ENCODE measurements around the gene PCYT1B. TPM values are rescaled to one million over a fixed set of nuclear protein-coding genes. Genes with fewer than 3 reads are reported as not detected.

The PCYT1B gene
- total and polyA plus RNA-seq, 7 experiments from 2014 or later, result 0.05 to 0.12 TPM; not detected in 5

DNA sequence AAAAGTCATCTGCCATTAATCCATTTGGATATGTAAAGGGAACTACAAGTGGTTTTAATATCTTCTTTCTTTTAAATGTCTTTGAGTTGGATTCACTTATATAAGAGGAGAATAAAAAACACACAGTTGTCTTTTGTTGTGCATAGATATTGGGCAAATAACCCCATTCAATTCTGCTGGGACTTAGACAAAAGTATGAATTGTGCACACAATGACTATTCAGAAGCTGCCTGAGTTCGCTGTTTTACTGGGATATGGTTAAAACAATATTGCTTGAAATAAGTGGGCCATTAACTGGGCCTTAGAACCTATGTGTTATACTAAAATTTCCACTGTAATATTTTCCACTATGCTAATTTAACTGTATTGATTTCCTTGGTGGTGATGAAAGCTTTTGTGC, 71.7 kb downstream of the PCYT1B start:
- H3K4me3 Mint-ChIP-seq, result no peak overlapping the region
- Histone ChIP-seq H3K27me3 (ENCODE audit: control insufficient read depth in 2 of 2, insufficient read depth in 2 of 2, low read length in 2 of 2) (no peaks in the 10 kb centered on the region), H3K4me1 (ENCODE audit: control insufficient read depth in 2 of 2, insufficient read depth in 2 of 2, low read length in 2 of 2) (no peaks in the 10 kb centered on the region), H3K27ac (ENCODE audit: low read depth, low read length) (no peak overlapping the region), H3K9me3 (ENCODE audit: control insufficient read depth in 2 of 3, low read length in 3 of 3) (no peaks in the 10 kb centered on the region), H3K36me3 (ENCODE audit: control insufficient read depth in 2 of 3, insufficient read depth in 3 of 3, low read length in 3 of 3) (no peaks in the 10 kb centered on the region), H3K4me3 (ENCODE audit: low read length) (no peak overlapping the region)
- H3K4me1 Mint-ChIP-seq, result peaks cover 0 to 3% (median 0%) of the 10 kb centered on the region in 7 donors
- POLR2A ChIA-PET, result no interaction called here
- ATAC-seq (no peak), DNase-seq (no peak)
- H3K27me3 Mint-ChIP-seq, result no peaks in the 10 kb centered on the region
- intact Hi-C loops (cut with micrococcal nuclease), result no loop called here
- H3K9me3 Mint-ChIP-seq, result no peaks in the 10 kb centered on the region
- CTCF ChIA-PET, result no interaction called here
- H3K36me3 Mint-ChIP-seq, result no peaks in the 10 kb centered on the region
- no peak overlapping the region for H3K27ac Mint-ChIP-seq

- Mint-ChIP-seq H3K27me3 (peaks cover 0 to under 1% (median 0%) of the 10 kb centered on the region in 5 donors), H3K27ac (no peak overlapping the region), H3K36me3 (no peaks in the 10 kb centered on the region), H3K4me1 (peaks cover 0 to 3% (median 0%) of the 10 kb centered on the region in 7 donors), H3K9me3 (no peaks in the 10 kb centered on the region), H3K4me3 (no peak overlapping the region)
- CTCF ChIA-PET, result no interaction called here
- ATAC-seq (no peak), DNase-seq (no peak)
- POLR2A ChIA-PET, result no interaction called here
- Histone ChIP-seq H3K36me3 (ENCODE audit: control insufficient read depth in 2 of 3, insufficient read depth in 3 of 3, low read length in 3 of 3) (no peaks in the 10 kb centered on the region), H3K9me3 (ENCODE audit: control insufficient read depth in 2 of 3, low read length in 3 of 3) (no peaks in the 10 kb centered on the region), H3K27ac (ENCODE audit: low read depth, low read length) (no peak overlapping the region), H3K4me1 (ENCODE audit: control insufficient read depth in 2 of 2, insufficient read depth in 2 of 2, low read length in 2 of 2) (no peaks in the 10 kb centered on the region), H3K4me3 (ENCODE audit: low read length) (no peak overlapping the region), H3K27me3 (ENCODE audit: control insufficient read depth in 2 of 2, insufficient read depth in 2 of 2, low read length in 2 of 2) (no peaks in the 10 kb centered on the region)
- intact Hi-C loops (cut with micrococcal nuclease), result no loop called here
These were observed 72.4 kb downstream of the PCYT1B start for GRCh38 chrX:24574743-24575142.

DNA sequence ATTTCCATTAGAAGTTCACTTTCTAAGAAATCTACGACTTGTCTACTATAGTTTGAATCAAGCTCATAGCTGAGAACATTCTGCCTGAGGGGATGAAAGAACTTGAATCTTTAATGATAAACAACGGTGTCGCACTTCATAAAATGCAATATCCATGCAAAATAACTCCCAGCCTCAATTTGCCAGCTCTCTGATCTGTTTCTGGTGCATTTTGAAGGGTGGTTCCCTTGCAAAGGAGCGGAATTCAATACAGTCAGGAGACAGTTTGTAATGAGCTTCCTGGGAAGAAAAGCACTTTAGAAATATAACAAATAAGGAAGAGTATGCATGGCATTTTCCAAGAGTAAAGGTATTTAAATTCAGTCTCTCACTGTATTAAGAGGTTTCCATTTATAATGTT, 80.0 kb downstream of the PCYT1B start:
- no peaks in the 10 kb centered on the region for H3K36me3 Mint-ChIP-seq
- intact Hi-C loops (cut with micrococcal nuclease), result no loop called here
- CTCF ChIA-PET, result no interaction called here
- no peaks in the 10 kb centered on the region for H3K4me1 Mint-ChIP-seq
- H3K9me3 ChIP-seq (ENCODE audit: control insufficient read depth in 2 of 3, low read length in 3 of 3), result no peaks in the 10 kb centered on the region
- peaks cover 0 to 4% (median 0%) of the 10 kb centered on the region in 5 donors for H3K27me3 Mint-ChIP-seq
- H3K4me1 ChIP-seq (ENCODE audit: control insufficient read depth in 2 of 2, insufficient read depth in 2 of 2, low read length in 2 of 2), result no peaks in the 10 kb centered on the region
- no peak overlapping the region for H3K4me3 ChIP-seq (ENCODE audit: low read length)
- DNase-seq (no peak), ATAC-seq (no peak)
- H3K27ac ChIP-seq (ENCODE audit: low read depth, low read length), result no peak overlapping the region
- POLR2A ChIA-PET, result no interaction called here
- H3K36me3 ChIP-seq (ENCODE audit: control insufficient read depth in 2 of 3, insufficient read depth in 3 of 3, low read length in 3 of 3), result no peaks in the 10 kb centered on the region
- H3K27me3 ChIP-seq (ENCODE audit: control insufficient read depth in 2 of 2, insufficient read depth in 2 of 2, low read length in 2 of 2), result no peaks in the 10 kb centered on the region
- H3K9me3 Mint-ChIP-seq, result peaks cover 0 to 2% (median 0%) of the 10 kb centered on the region in 11 donors
- H3K27ac Mint-ChIP-seq, result no peak overlapping the region
- H3K4me3 Mint-ChIP-seq, result no peak overlapping the region

- Histone ChIP-seq H3K9me3 (ENCODE audit: control insufficient read depth in 2 of 3, low read length in 3 of 3) (no peaks in the 10 kb centered on the region), H3K36me3 (ENCODE audit: control insufficient read depth in 2 of 3, insufficient read depth in 3 of 3, low read length in 3 of 3) (no peaks in the 10 kb centered on the region), H3K4me1 (ENCODE audit: control insufficient read depth in 2 of 2, insufficient read depth in 2 of 2, low read length in 2 of 2) (no peaks in the 10 kb centered on the region), H3K27ac (ENCODE audit: low read depth, low read length) (no peak overlapping the region), H3K27me3 (ENCODE audit: control insufficient read depth in 2 of 2, insufficient read depth in 2 of 2, low read length in 2 of 2) (no peaks in the 10 kb centered on the region), H3K4me3 (ENCODE audit: low read length) (no peak overlapping the region)
- no peak for DNase-seq
- POLR2A ChIA-PET, result no interaction called here
- Mint-ChIP-seq H3K4me3 (no peak overlapping the region), H3K27ac (no peak overlapping the region), H3K27me3 (peaks cover 0 to 4% (median 0%) of the 10 kb centered on the region in 5 donors), H3K36me3 (no peaks in the 10 kb centered on the region), H3K9me3 (peaks cover 0 to 2% (median 0%) of the 10 kb centered on the region in 11 donors), H3K4me1 (no peaks in the 10 kb centered on the region)
- CTCF ChIA-PET, result no interaction called here
- intact Hi-C loops (cut with micrococcal nuclease), result no loop called here
- no peak for ATAC-seq
These were observed 80.9 kb downstream of the PCYT1B start for GRCh38 chrX:24566240-24566639.

DNA sequence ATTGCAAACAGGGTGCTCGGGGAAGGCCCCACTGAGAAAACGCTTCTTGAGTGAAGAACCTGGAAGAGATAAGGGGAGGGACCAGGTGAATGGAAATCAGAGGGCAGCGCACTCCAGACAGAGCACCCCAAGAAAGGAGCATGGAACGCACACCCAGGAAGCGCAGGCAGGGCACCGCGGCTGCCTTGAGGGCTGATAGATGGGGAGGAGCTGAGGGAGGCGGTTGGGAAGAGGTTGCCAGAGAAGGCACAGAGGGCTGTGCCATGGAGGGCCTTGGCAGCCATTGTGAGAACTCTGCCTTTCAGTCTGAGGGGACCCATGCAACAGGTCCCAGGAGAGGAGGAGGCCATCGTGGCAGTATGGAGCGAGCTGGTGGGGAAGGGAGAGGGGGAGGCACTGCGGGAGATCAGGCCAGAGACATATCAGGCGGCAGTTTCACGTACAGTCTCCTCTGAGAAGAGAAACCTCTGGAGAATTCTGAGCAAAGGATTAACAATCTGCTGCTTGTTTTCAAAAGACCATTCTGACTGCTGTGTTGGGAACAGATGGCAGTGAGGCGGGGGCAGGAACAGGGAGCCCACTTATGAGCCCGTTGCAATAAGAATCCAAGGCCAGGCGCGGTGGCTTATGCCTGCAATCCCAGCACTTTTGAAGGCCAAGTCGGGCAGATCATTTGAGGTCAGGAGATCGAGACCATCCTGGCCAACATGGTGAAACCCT, 83.7 kb downstream of the PCYT1B start:
- Histone ChIP-seq H3K9me3 (ENCODE audit: control insufficient read depth in 2 of 3, low read length in 3 of 3) (no peaks in the 10 kb centered on the region), H3K36me3 (ENCODE audit: control insufficient read depth in 2 of 3, insufficient read depth in 3 of 3, low read length in 3 of 3) (no peaks in the 10 kb centered on the region), H3K4me1 (ENCODE audit: control insufficient read depth in 2 of 2, insufficient read depth in 2 of 2, low read length in 2 of 2) (no peaks in the 10 kb centered on the region), H3K27me3 (ENCODE audit: control insufficient read depth in 2 of 2, insufficient read depth in 2 of 2, low read length in 2 of 2) (no peaks in the 10 kb centered on the region), H3K27ac (ENCODE audit: low read depth, low read length) (no peak overlapping the region), H3K4me3 (ENCODE audit: low read length) (no peak overlapping the region)
- Mint-ChIP-seq H3K9me3 (peaks cover 0 to 2% (median 0%) of the 10 kb centered on the region in 11 donors), H3K4me3 (no peak overlapping the region), H3K4me1 (no peaks in the 10 kb centered on the region), H3K27ac (no peak overlapping the region), H3K27me3 (no peaks in the 10 kb centered on the region), H3K36me3 (no peaks in the 10 kb centered on the region)
- ChIA-PET CTCF (no interaction called here), POLR2A (no interaction called here)
- ATAC-seq (no peak), DNase-seq (no peak)
- intact Hi-C loops (cut with micrococcal nuclease), result no loop called here

DNA sequence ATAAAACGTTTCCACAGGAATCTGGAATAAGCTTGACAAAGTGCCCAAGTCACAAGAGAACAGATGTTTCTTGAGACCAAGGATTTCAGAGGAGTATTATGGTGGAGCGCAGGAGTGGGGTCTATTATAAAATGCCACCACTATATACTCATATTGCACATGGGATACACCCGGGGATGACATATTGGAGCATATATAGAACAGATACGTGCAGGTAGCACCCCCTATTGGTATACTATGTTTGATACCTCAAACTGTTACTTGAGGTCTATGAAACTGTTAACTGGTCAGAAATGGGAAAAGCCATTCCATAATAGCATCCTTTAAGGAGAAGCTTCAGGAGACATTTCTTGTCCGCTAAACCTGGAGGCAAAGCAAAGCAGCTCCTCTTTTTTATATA, 86.0 kb downstream of the PCYT1B start:
- H3K4me1 ChIP-seq (ENCODE audit: control insufficient read depth in 2 of 2, insufficient read depth in 2 of 2, low read length in 2 of 2), result no peaks in the 10 kb centered on the region
- Mint-ChIP-seq H3K4me3 (no peak overlapping the region), H3K27ac (no peak overlapping the region), H3K9me3 (peaks cover 0 to 2% (median 0%) of the 10 kb centered on the region in 11 donors), H3K36me3 (no peaks in the 10 kb centered on the region), H3K27me3 (no peaks in the 10 kb centered on the region), H3K4me1 (no peaks in the 10 kb centered on the region)
- ATAC-seq (no peak), DNase-seq (no peak)
- no peak overlapping the region for H3K4me3 ChIP-seq (ENCODE audit: low read length)
- intact Hi-C loops (cut with micrococcal nuclease), result loop anchor here in 1 of 2 donors (1.0 kb wide), 1 partner anchor 166 kb away; no protein-coding TSS in a partner anchor
- H3K9me3 ChIP-seq (ENCODE audit: control insufficient read depth in 2 of 3, low read length in 3 of 3), result no peaks in the 10 kb centered on the region
- no peaks in the 10 kb centered on the region for H3K27me3 ChIP-seq (ENCODE audit: control insufficient read depth in 2 of 2, insufficient read depth in 2 of 2, low read length in 2 of 2)
- no peaks in the 10 kb centered on the region for H3K36me3 ChIP-seq (ENCODE audit: control insufficient read depth in 2 of 3, insufficient read depth in 3 of 3, low read length in 3 of 3)
- no peak overlapping the region for H3K27ac ChIP-seq (ENCODE audit: low read depth, low read length)
- CTCF ChIA-PET, result no interaction called here
- POLR2A ChIA-PET, result no interaction called here

DNA sequence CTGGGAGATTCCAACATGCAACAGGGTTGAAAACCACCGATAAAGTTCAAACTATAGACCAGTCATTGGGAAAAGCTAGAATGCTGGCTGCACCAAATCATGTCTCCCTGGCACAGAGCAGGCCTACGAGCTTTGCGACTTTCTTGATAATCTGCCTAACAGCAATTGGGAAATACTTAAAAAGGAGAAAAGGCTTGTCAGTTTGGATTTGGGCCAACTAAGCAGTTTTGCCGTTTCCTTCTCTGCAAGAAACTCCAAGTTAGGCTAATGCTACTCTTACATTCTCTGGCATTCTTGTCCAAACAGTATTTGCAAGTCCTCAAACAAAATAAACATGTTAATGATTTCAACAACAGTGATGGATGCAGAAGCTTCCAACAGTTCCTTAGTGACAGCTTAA, 94.1 kb downstream of the PCYT1B start:
- Mint-ChIP-seq H3K27ac (no peak overlapping the region), H3K27me3 (no peaks in the 10 kb centered on the region), H3K4me1 (no peaks in the 10 kb centered on the region), H3K36me3 (no peaks in the 10 kb centered on the region), H3K4me3 (no peak overlapping the region), H3K9me3 (peaks cover 0 to 2% (median 0%) of the 10 kb centered on the region in 11 donors)
- DNase-seq, result no peak
- no peak overlapping the region for H3K4me3 ChIP-seq (ENCODE audit: low read length)
- intact Hi-C loops (cut with micrococcal nuclease), result no loop called here
- H3K36me3 ChIP-seq (ENCODE audit: control insufficient read depth in 2 of 3, insufficient read depth in 3 of 3, low read length in 3 of 3), result no peaks in the 10 kb centered on the region
- no peaks in the 10 kb centered on the region for H3K9me3 ChIP-seq (ENCODE audit: control insufficient read depth in 2 of 3, low read length in 3 of 3)
- no peak overlapping the region for H3K27ac ChIP-seq (ENCODE audit: low read depth, low read length)
- H3K27me3 ChIP-seq (ENCODE audit: control insufficient read depth in 2 of 2, insufficient read depth in 2 of 2, low read length in 2 of 2), result no peaks in the 10 kb centered on the region
- ATAC-seq, result no peak
- H3K4me1 ChIP-seq (ENCODE audit: control insufficient read depth in 2 of 2, insufficient read depth in 2 of 2, low read length in 2 of 2), result no peaks in the 10 kb centered on the region
- POLR2A ChIA-PET, result no interaction called here
- CTCF ChIA-PET, result no interaction called here

Measured in naive thymus-derived CD4-positive, alpha-beta T cell (primary cell).